Measurements from ENCODE around the gene RMDN2. TPM values are rescaled to one million over a fixed set of nuclear protein-coding genes. Genes with fewer than 3 reads are reported as not detected.

RMDN2 gene
- total RNA-seq, 2 donors from 2014 or later = 3.9 to 4.9 TPM

GRCh38 chr2:37895140-37895539 lies 29.9 kb upstream of the RMDN2 start:
- no peaks in the 10 kb centered on the region for H3K9me3 ChIP-seq (ENCODE audit: control insufficient read depth, low read length)
- no peak overlapping the region for H3K27ac Mint-ChIP-seq
- no peak for TF ChIP-seq CTCF (conservative IDR thresholded peaks at IDR 0.05)
- 93 to 97% methylated on average over 3 of the region's 3 CpGs for WGBS, 2 experiments (ENCODE audit: insufficient coverage in 1 of 2, insufficient read length in 1 of 2)
- peaks cover 3% of the 10 kb centered on the region for H3K9me3 Mint-ChIP-seq
- no peaks in the 10 kb centered on the region for H3K4me1 ChIP-seq (ENCODE audit: control insufficient read depth, insufficient read depth, low read length)
- peaks cover 3% of the 10 kb centered on the region for H3K27me3 Mint-ChIP-seq (ENCODE audit: insufficient read depth)
- no peak overlapping the region for H3K4me3 ChIP-seq (ENCODE audit: low read length)
- H3K27ac ChIP-seq (ENCODE audit: low read depth, low read length) = no peak overlapping the region
- H3K4me1 Mint-ChIP-seq = peaks cover 10% of the 10 kb centered on the region
- H3K27me3 ChIP-seq (ENCODE audit: control insufficient read depth, insufficient read depth, low read length, poor library complexity, severe bottlenecking) = no peaks in the 10 kb centered on the region
- no peaks in the 10 kb centered on the region for H3K36me3 Mint-ChIP-seq (ENCODE audit: low read depth)
- DNase-seq = no peak
- no peak overlapping the region for H3K4me3 Mint-ChIP-seq
- no peak overlapping the region for H3K9ac ChIP-seq (ENCODE audit: extremely low read depth, low read length, poor library complexity, severe bottlenecking)
- no peaks in the 10 kb centered on the region for H3K36me3 ChIP-seq (ENCODE audit: control insufficient read depth, insufficient read depth, low read length)

- Histone ChIP-seq H3K4me3 (ENCODE audit: low read length) (no peak overlapping the region), H3K27me3 (ENCODE audit: control insufficient read depth, insufficient read depth, low read length, poor library complexity, severe bottlenecking) (no peaks in the 10 kb centered on the region), H3K9me3 (ENCODE audit: control insufficient read depth, low read length) (no peaks in the 10 kb centered on the region), H3K9ac (ENCODE audit: extremely low read depth, low read length, poor library complexity, severe bottlenecking) (no peak overlapping the region), H3K27ac (ENCODE audit: low read depth, low read length) (no peak overlapping the region), H3K4me1 (ENCODE audit: control insufficient read depth, insufficient read depth, low read length) (no peaks in the 10 kb centered on the region), H3K36me3 (ENCODE audit: control insufficient read depth, insufficient read depth, low read length) (no peaks in the 10 kb centered on the region)
- peak; percentile 66 for DNase-seq
- peaks cover 14% of the 10 kb centered on the region for H3K9me3 Mint-ChIP-seq
- peaks cover 10% of the 10 kb centered on the region for H3K4me1 Mint-ChIP-seq
- no peak overlapping the region for H3K27ac Mint-ChIP-seq
- WGBS, 2 experiments (ENCODE audit: insufficient coverage in 1 of 2, insufficient read length in 1 of 2) = 31 to 44% methylated on average over 2 to 3 of the region's 3 CpGs
- peaks cover 2% of the 10 kb centered on the region for H3K27me3 Mint-ChIP-seq (ENCODE audit: insufficient read depth)
- H3K4me3 Mint-ChIP-seq = no peak overlapping the region
- peak; percentile 63 for TF ChIP-seq CTCF (conservative IDR thresholded peaks at IDR 0.05)
- H3K36me3 Mint-ChIP-seq (ENCODE audit: low read depth) = no peaks in the 10 kb centered on the region
These were observed 28.8 kb upstream of the RMDN2 start for GRCh38 chr2:37896319-37896718.

- Histone ChIP-seq H3K27me3 (ENCODE audit: control insufficient read depth, insufficient read depth, low read length, poor library complexity, severe bottlenecking) (no peaks in the 10 kb centered on the region), H3K4me1 (ENCODE audit: control insufficient read depth, insufficient read depth, low read length) (no peaks in the 10 kb centered on the region), H3K9me3 (ENCODE audit: control insufficient read depth, low read length) (no peaks in the 10 kb centered on the region), H3K36me3 (ENCODE audit: control insufficient read depth, insufficient read depth, low read length) (no peaks in the 10 kb centered on the region), H3K27ac (ENCODE audit: low read depth, low read length) (no peak overlapping the region), H3K9ac (ENCODE audit: extremely low read depth, low read length, poor library complexity, severe bottlenecking) (no peak overlapping the region), H3K4me3 (ENCODE audit: low read length) (no peak overlapping the region)
- 62 to 77% methylated on average over 3 of the region's 3 CpGs for WGBS, 2 experiments (ENCODE audit: insufficient coverage in 1 of 2, insufficient read length in 1 of 2)
- H3K4me3 Mint-ChIP-seq = no peak overlapping the region
- H3K27me3 Mint-ChIP-seq (ENCODE audit: insufficient read depth) = no peaks in the 10 kb centered on the region
- no peak for TF ChIP-seq CTCF (conservative IDR thresholded peaks at IDR 0.05)
- H3K4me1 Mint-ChIP-seq = peaks cover 10% of the 10 kb centered on the region
- DNase-seq = no peak
- H3K36me3 Mint-ChIP-seq (ENCODE audit: low read depth) = no peaks in the 10 kb centered on the region
- no peak overlapping the region for H3K27ac Mint-ChIP-seq
- H3K9me3 Mint-ChIP-seq = peaks cover 15% of the 10 kb centered on the region
These were observed 27.6 kb upstream of the RMDN2 start for GRCh38 chr2:37897511-37897910.
